Measurements from ENCODE around the gene C10orf143.

C10orf143 gene

GRCh38 chr10:130014263-130015074 is 96.2 kb downstream of the C10orf143 start:
- no peak for DNase-seq (ENCODE audit: low spot score)

Measured in activated CD4-positive, alpha-beta T cell treated with anti-CD3 and anti-CD28 coated beads, Interleukin-2, Interleukin-4, amounts not matched to agents 100 ng/mL and 50 ng/mL, durations not matched to agents 16 hours and 8 hours (primary cell).